ENCODE data around the gene PCSK2.
"Not testable (repeated sequence)": the region's sequence is repeated elsewhere in the genome, so short reads cannot be mapped to it uniquely, and the experiment has no call there.

PCSK2 gene

DNA sequence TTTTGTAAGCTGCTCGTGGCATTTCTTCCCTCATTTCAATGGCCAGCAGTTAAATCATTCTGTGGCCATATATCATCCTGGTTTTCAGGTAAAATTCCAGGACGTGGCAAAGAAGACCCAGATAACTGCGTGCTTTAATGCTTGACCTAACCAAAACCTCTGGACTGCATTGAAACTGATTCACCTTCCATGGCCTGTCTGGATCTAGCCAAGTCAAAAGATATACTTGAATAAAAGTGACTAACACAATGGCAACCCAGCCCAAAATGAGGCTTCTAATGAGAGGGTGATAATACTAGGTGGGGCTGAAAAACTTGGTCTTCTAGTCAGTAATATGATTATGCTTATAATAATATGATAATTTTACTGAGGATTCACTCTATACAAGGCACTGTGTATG lies 16.5 kb upstream of the PCSK2 start:
- Histone ChIP-seq H3K79me2 (ENCODE audit: control insufficient read depth, insufficient read depth, low read length, poor library complexity) (no peaks in the 10 kb centered on the region), H2AFZ (ENCODE audit: insufficient read depth, low read length, poor library complexity) (no peak overlapping the region), H2BK12ac (ENCODE audit: low read length) (no peak overlapping the region), H3K4me1 (ENCODE audit: control insufficient read depth in 1 of 2, insufficient read depth in 2 of 2, low read length in 2 of 2) (no peaks in the 10 kb centered on the region), H3K79me1 (ENCODE audit: low read length) (no peaks in the 10 kb centered on the region), H2BK120ac (ENCODE audit: insufficient read depth, low read length, poor library complexity) (no peak overlapping the region), H2BK5ac (ENCODE audit: low read depth, low read length, poor library complexity) (no peak overlapping the region), H3K23ac (ENCODE audit: low read length) (no peak overlapping the region), H3K27ac (ENCODE audit: low read depth, low read length) (no peak overlapping the region), H3K4me2 (ENCODE audit: low read length) (no peak overlapping the region), H3K36me3 (ENCODE audit: control insufficient read depth in 1 of 2, insufficient read depth in 2 of 2, low read length in 2 of 2) (no peaks in the 10 kb centered on the region), H3K4ac (ENCODE audit: low read depth, low read length) (no peak overlapping the region), H4K12ac (ENCODE audit: low read depth, low read length) (no peak overlapping the region), H4K91ac (ENCODE audit: low read depth, low read length) (no peak overlapping the region), H2AK5ac (ENCODE audit: low read length) (no peak overlapping the region), H3K9me3 (ENCODE audit: insufficient read depth, low read depth, low read length) (no peaks in the 10 kb centered on the region), H3K27me3 (ENCODE audit: insufficient read depth, low read length) (no peaks in the 10 kb centered on the region), H3K4me3 (ENCODE audit: low read depth, low read length) (no peak overlapping the region), H3K18ac (ENCODE audit: low read length) (no peak overlapping the region), H3K9ac (ENCODE audit: low read length) (no peak overlapping the region), H3K14ac (ENCODE audit: low read length) (no peak overlapping the region), H4K8ac (ENCODE audit: low read depth, low read length) (no peak overlapping the region)
- WGBS (ENCODE audit: extremely low coverage, insufficient coverage, insufficient read length) = no CpG with 5 or more reads among the region's 3 CpGs
- DNase-seq = no peak

DNA sequence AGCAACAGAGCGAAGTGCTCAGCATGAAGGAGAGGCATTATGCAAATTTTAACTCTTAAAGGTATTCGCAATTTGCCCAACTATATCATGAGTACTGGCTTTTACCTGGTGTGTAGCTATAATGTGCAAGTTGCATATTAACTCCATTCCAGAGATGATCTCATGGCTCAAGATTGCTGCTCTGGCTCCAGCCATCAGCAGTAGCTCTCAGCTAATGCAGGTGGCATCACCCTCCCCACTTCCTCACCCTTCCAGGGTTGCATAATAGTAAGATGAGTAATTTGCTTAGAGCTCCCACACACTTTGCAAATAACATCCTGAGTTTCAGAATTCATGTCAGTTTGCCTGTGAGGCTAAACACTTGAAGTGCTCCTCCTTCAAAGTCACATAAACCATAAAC lies 15.9 kb upstream of the PCSK2 start:
- H3K9me3 ChIP-seq (ENCODE audit: insufficient read depth, low read depth, low read length) = no peaks in the 10 kb centered on the region
- H4K12ac ChIP-seq (ENCODE audit: low read depth, low read length) = no peak overlapping the region
- no peak overlapping the region for H2BK12ac ChIP-seq (ENCODE audit: low read length)
- no peak overlapping the region for H3K4ac ChIP-seq (ENCODE audit: low read depth, low read length)
- H3K79me2 ChIP-seq (ENCODE audit: control insufficient read depth, insufficient read depth, low read length, poor library complexity) = no peaks in the 10 kb centered on the region
- no peaks in the 10 kb centered on the region for H3K36me3 ChIP-seq (ENCODE audit: control insufficient read depth in 1 of 2, insufficient read depth in 2 of 2, low read length in 2 of 2)
- H3K14ac ChIP-seq (ENCODE audit: low read length) = no peak overlapping the region
- H3K18ac ChIP-seq (ENCODE audit: low read length) = no peak overlapping the region
- peak; percentile 81 to 93 for DNase-seq
- H2AK5ac ChIP-seq (ENCODE audit: low read length) = no peak overlapping the region
- no peak overlapping the region for H3K4me3 ChIP-seq (ENCODE audit: low read depth, low read length)
- no peak overlapping the region for H4K8ac ChIP-seq (ENCODE audit: low read depth, low read length)
- H3K27me3 ChIP-seq (ENCODE audit: insufficient read depth, low read length) = no peaks in the 10 kb centered on the region
- no peak overlapping the region for H2BK5ac ChIP-seq (ENCODE audit: low read depth, low read length, poor library complexity)
- H3K4me2 ChIP-seq (ENCODE audit: low read length) = no peak overlapping the region
- H2AFZ ChIP-seq (ENCODE audit: insufficient read depth, low read length, poor library complexity) = no peak overlapping the region
- H2BK120ac ChIP-seq (ENCODE audit: insufficient read depth, low read length, poor library complexity) = no peak overlapping the region
- no peak overlapping the region for H3K27ac ChIP-seq (ENCODE audit: low read depth, low read length)
- no peak overlapping the region for H3K9ac ChIP-seq (ENCODE audit: low read length)
- H3K4me1 ChIP-seq (ENCODE audit: control insufficient read depth in 1 of 2, insufficient read depth in 2 of 2, low read length in 2 of 2) = no peaks in the 10 kb centered on the region
- H3K79me1 ChIP-seq (ENCODE audit: low read length) = no peaks in the 10 kb centered on the region
- no CpG with 5 or more reads among the region's 2 CpGs for WGBS (ENCODE audit: extremely low coverage, insufficient coverage, insufficient read length)
- H4K91ac ChIP-seq (ENCODE audit: low read depth, low read length) = no peak overlapping the region
- no peak overlapping the region for H3K23ac ChIP-seq (ENCODE audit: low read length)

DNA sequence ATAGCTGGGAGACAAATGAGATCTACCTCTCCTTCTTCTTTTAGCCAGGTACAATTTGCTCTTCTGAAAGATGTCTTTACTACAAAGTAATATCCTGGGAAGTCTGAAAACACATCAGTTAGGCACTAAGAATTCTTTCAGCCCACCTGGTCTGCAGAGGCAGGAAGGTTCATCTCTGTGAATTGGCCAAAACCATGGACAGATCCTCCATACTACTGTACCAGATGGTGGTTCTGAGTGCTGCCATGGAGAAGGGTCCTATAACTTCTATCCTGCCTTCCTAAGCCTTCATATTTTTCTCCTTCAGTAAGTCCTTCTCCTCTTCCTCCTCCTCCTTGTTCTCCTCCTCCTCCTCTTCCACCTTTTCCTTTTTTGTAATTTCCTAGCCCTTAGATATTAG lies 11.7 kb upstream of the PCSK2 start:
- Histone ChIP-seq H3K9ac (ENCODE audit: low read length) (no peak overlapping the region), H2AFZ (ENCODE audit: insufficient read depth, low read length, poor library complexity) (no peak overlapping the region), H2BK12ac (ENCODE audit: low read length) (no peak overlapping the region), H3K4me3 (ENCODE audit: low read depth, low read length) (no peak overlapping the region), H3K79me1 (ENCODE audit: low read length) (no peaks in the 10 kb centered on the region), H3K27ac (ENCODE audit: low read depth, low read length) (no peak overlapping the region), H4K8ac (ENCODE audit: low read depth, low read length) (no peak overlapping the region), H4K12ac (ENCODE audit: low read depth, low read length) (no peak overlapping the region), H3K9me3 (ENCODE audit: insufficient read depth, low read depth, low read length) (no peaks in the 10 kb centered on the region), H3K14ac (ENCODE audit: low read length) (no peak overlapping the region), H3K23ac (ENCODE audit: low read length) (no peak overlapping the region), H4K91ac (ENCODE audit: low read depth, low read length) (no peak overlapping the region), H3K18ac (ENCODE audit: low read length) (no peak overlapping the region), H2BK120ac (ENCODE audit: insufficient read depth, low read length, poor library complexity) (no peak overlapping the region), H2AK5ac (ENCODE audit: low read length) (no peak overlapping the region), H2BK5ac (ENCODE audit: low read depth, low read length, poor library complexity) (no peak overlapping the region), H3K79me2 (ENCODE audit: control insufficient read depth, insufficient read depth, low read length, poor library complexity) (no peaks in the 10 kb centered on the region), H3K27me3 (ENCODE audit: insufficient read depth, low read length) (no peaks in the 10 kb centered on the region), H3K4me1 (ENCODE audit: control insufficient read depth in 1 of 2, insufficient read depth in 2 of 2, low read length in 2 of 2) (no peaks in the 10 kb centered on the region), H3K4me2 (ENCODE audit: low read length) (no peak overlapping the region), H3K4ac (ENCODE audit: low read depth, low read length) (no peak overlapping the region), H3K36me3 (ENCODE audit: control insufficient read depth in 1 of 2, insufficient read depth in 2 of 2, low read length in 2 of 2) (no peaks in the 10 kb centered on the region)
- no peak for DNase-seq

DNA sequence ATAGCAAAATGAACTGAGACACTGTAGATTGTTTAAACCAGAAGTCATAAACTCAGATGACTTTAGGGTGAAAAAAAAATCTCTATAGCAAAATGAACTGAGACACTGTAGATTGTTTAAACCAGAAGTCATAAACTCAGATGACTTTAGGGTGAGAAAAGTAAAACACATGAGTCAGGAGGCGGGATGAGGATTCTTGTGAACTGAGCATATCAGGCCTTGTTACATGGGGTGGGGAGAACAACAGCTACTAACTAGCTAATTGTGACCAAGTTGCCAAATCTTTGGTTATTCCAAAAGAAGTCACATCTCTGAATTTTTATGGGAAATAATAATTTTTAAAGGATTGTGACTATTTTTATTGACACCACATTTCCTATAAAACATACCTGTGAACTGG lies 7.0 kb upstream of the PCSK2 start:
- H3K23ac ChIP-seq (ENCODE audit: low read length); H3K4me2 ChIP-seq (ENCODE audit: low read length); H4K91ac ChIP-seq (ENCODE audit: low read depth, low read length); H3K79me1 ChIP-seq (ENCODE audit: low read length); H3K27me3 ChIP-seq (ENCODE audit: insufficient read depth, low read length); H3K27ac ChIP-seq (ENCODE audit: low read depth, low read length); DNase-seq; H3K18ac ChIP-seq (ENCODE audit: low read length); H2BK5ac ChIP-seq (ENCODE audit: low read depth, low read length, poor library complexity); H3K4me3 ChIP-seq (ENCODE audit: low read depth, low read length); H4K12ac ChIP-seq (ENCODE audit: low read depth, low read length); H3K36me3 ChIP-seq (ENCODE audit: control insufficient read depth in 1 of 2, insufficient read depth in 2 of 2, low read length in 2 of 2); H2AK5ac ChIP-seq (ENCODE audit: low read length); H3K9ac ChIP-seq (ENCODE audit: low read length); H3K9me3 ChIP-seq (ENCODE audit: insufficient read depth, low read depth, low read length); H3K14ac ChIP-seq (ENCODE audit: low read length); H3K4ac ChIP-seq (ENCODE audit: low read depth, low read length); H4K8ac ChIP-seq (ENCODE audit: low read depth, low read length); H2BK120ac ChIP-seq (ENCODE audit: insufficient read depth, low read length, poor library complexity); H2BK12ac ChIP-seq (ENCODE audit: low read length); H3K4me1 ChIP-seq (ENCODE audit: control insufficient read depth in 1 of 2, insufficient read depth in 2 of 2, low read length in 2 of 2); H3K79me2 ChIP-seq (ENCODE audit: control insufficient read depth, insufficient read depth, low read length, poor library complexity); H2AFZ ChIP-seq (ENCODE audit: insufficient read depth, low read length, poor library complexity): not testable (repeated sequence)
- WGBS (ENCODE audit: extremely low coverage, insufficient coverage, insufficient read length) = no CpG with 5 or more reads among the region's 1 CpG

DNA sequence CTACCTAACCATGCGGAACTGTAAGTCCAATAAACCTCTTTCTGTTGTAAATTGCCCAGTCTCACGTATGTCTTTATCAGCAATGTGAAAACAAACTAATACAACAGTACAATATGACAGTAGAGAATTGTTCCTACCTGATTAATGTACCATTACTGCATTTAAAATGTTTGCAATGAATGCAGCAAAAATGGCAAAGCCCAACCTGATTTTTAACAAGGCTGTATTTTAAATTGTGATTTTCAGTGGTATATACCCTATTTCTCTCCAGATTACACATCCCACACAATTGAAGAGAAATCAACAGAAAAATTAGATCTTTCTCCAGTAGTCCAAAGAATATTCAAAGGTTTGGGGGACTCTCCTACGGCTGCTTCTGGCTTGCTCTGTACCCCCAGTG lies 3.3 kb upstream of the PCSK2 start:
- no peaks in the 10 kb centered on the region for H3K79me2 ChIP-seq (ENCODE audit: control insufficient read depth, insufficient read depth, low read length, poor library complexity)

More for the DNA sequence above, 3.3 kb upstream of the PCSK2 start:
- no peak overlapping the region for H4K8ac ChIP-seq (ENCODE audit: low read depth, low read length)
- no peak overlapping the region for H2AK5ac ChIP-seq (ENCODE audit: low read length)
- H3K36me3 ChIP-seq (ENCODE audit: control insufficient read depth in 1 of 2, insufficient read depth in 2 of 2, low read length in 2 of 2) = no peaks in the 10 kb centered on the region
- H2BK5ac ChIP-seq (ENCODE audit: low read depth, low read length, poor library complexity) = no peak overlapping the region
- peaks cover 7 to 8% of the 10 kb centered on the region in 2 experiments for H3K4me1 ChIP-seq (ENCODE audit: control insufficient read depth in 1 of 2, insufficient read depth in 2 of 2, low read length in 2 of 2)
- no peak overlapping the region for H3K4me3 ChIP-seq (ENCODE audit: low read depth, low read length)
- H3K14ac ChIP-seq (ENCODE audit: low read length) = no peak overlapping the region
- no peak overlapping the region for H2AFZ ChIP-seq (ENCODE audit: insufficient read depth, low read length, poor library complexity)
- no peak overlapping the region for H3K4ac ChIP-seq (ENCODE audit: low read depth, low read length)
- no peak overlapping the region for H2BK120ac ChIP-seq (ENCODE audit: insufficient read depth, low read length, poor library complexity)
- H4K91ac ChIP-seq (ENCODE audit: low read depth, low read length) = no peak overlapping the region
- no peak overlapping the region for H3K9ac ChIP-seq (ENCODE audit: low read length)
- H3K79me1 ChIP-seq (ENCODE audit: low read length) = no peaks in the 10 kb centered on the region
- no peak overlapping the region for H3K27ac ChIP-seq (ENCODE audit: low read depth, low read length)
- H3K4me2 ChIP-seq (ENCODE audit: low read length) = no peak overlapping the region
- H3K9me3 ChIP-seq (ENCODE audit: insufficient read depth, low read depth, low read length) = peaks cover 2% of the 10 kb centered on the region
- peaks cover 25% of the 10 kb centered on the region for H3K27me3 ChIP-seq (ENCODE audit: insufficient read depth, low read length)
- no CpG with 5 or more reads among the region's 3 CpGs for WGBS (ENCODE audit: extremely low coverage, insufficient coverage, insufficient read length)
- no peak overlapping the region for H3K18ac ChIP-seq (ENCODE audit: low read length)
- no peak overlapping the region for H4K12ac ChIP-seq (ENCODE audit: low read depth, low read length)
- H2BK12ac ChIP-seq (ENCODE audit: low read length) = no peak overlapping the region
- DNase-seq = no peak
- no peak overlapping the region for H3K23ac ChIP-seq (ENCODE audit: low read length)
